Transverse colon (tissue), 4 donors: Measurements from ENCODE around the gene UVRAG. TPM values are rescaled to one million over a fixed set of nuclear protein-coding genes. Genes with fewer than 3 reads are reported as not detected.

Source experiments
- DNase-seq: peaks from one replicate; pipeline ENCODE4 v3.0.0-alpha.2; 2019
- H3K27ac ChIP-seq, 4 donors: fragments of 200-600 bp; sonication (generic); 2 replicates each; pipeline ENCODE4 v1.5.1; 2016 to 2018; ENCODE audit warnings: inconsistent platforms in 4 of 4
- H3K27me3 ChIP-seq: fragments of 200-600 bp; sonication (generic); 2 replicates; pipeline ENCODE4 v1.5.1; 2017; ENCODE audit warnings: inconsistent platforms
- H3K36me3 ChIP-seq, 4 donors: fragments of 200-600 bp; sonication (generic); 2 replicates each; pipeline ENCODE4 v1.5.1; 2017 to 2019; ENCODE audit warnings: inconsistent platforms in 4 of 4
- H3K4me1 ChIP-seq, 4 donors: fragments of 200-600 bp; sonication (generic); 2 replicates each; pipeline ENCODE4 v1.5.1; 2017 to 2020; ENCODE audit warnings: inconsistent platforms in 4 of 4
- H3K4me3 ChIP-seq, 4 donors: fragments of 200-600 bp; sonication (generic); 1 replicate in 1 of 4; 2 replicates in 3 of 4; pipeline versions ENCODE4 v1.5.1 to v1.6.1; 2017 to 2019; ENCODE audit warnings: inconsistent platforms in 4 of 4
- H3K9me3 ChIP-seq, 2 donors: fragments of 200-600 bp; sonication (generic); 2 replicates each; pipeline ENCODE4 v1.5.1; 2017 to 2019; ENCODE audit warnings: inconsistent platforms in 2 of 2
- EP300 ChIP-seq: sonication (generic); formaldehyde crosslinking; IDR thresholded peaks from one replicate; pipeline ENCODE4 v1.6.1; 2017; ENCODE audit warnings: antibody characterized with exemption, low read depth
- POLR2A ChIP-seq: fragments of 450-650 bp; IDR thresholded peaks from one replicate; pipeline ENCODE4 v1.6.1; 2016; ENCODE audit warnings: antibody characterized with exemption, mild to moderate bottlenecking, moderate library complexity
- POLR2AphosphoS5 ChIP-seq, 3 donors: sonication (generic); formaldehyde crosslinking; IDR thresholded peaks; one replicate each; pipeline ENCODE4 v1.6.1; 2016; ENCODE audit warnings: antibody characterized with exemption in 3 of 3
- WGBS, 2 donors: methylation state at CpG; one replicate each; pipeline ENCODE4 v1.1.5; 2018; ENCODE audit warnings: low coverage in 1 of 2; 5-methylcytosine and 5-hydroxymethylcytosine counted together
- in situ Hi-C, 4 donors: fragments of 200-750 bp; cut with MboI; loops; one replicate each; pipeline versions ENCODE4 v1.15.0 to v1.15.1; 2017; ENCODE audit warnings: low sequenced_read_pairs in 3 of 4, low pct_ligation_motif_present in 1 of 4, low pct_unique_long_range_greater_than_20kb in 1 of 4
- intact Hi-C: fragments of 100-400 bp; cut with DNase I; formaldehyde crosslinking; loops from one replicate; pipeline ENCODE4 v1.15.1; 2023; ENCODE audit warnings: low total_unique reads
- total RNA-seq, 4 donors: library from RNA; depleted of rRNA; stranded (reverse); fragments of >200 nt; gene quantifications; one replicate each; pipeline ENCODE4 v1.1.0, GENCODE V29; 2016
- TF ChIP-seq, protein P1 (sequence below), 5 experiments: fragments of 200-600 bp in 3 of 5; fragments of 450-650 bp in 2 of 5; sonication (generic) in 3 of 5; IDR thresholded peaks; 1 replicate in 2 of 5; 2 replicates in 3 of 5; pipeline ENCODE4 v1.5.1; 2016 to 2017; ENCODE audit warnings: antibody characterized with exemption in 5 of 5, inconsistent platforms in 3 of 5, mild to moderate bottlenecking in 2 of 5, moderate library complexity in 1 of 5

UVRAG gene
- total RNA-seq, 4 donors from 2014 or later = 12.7 to 34.6 (median 19.3) TPM

DNA sequence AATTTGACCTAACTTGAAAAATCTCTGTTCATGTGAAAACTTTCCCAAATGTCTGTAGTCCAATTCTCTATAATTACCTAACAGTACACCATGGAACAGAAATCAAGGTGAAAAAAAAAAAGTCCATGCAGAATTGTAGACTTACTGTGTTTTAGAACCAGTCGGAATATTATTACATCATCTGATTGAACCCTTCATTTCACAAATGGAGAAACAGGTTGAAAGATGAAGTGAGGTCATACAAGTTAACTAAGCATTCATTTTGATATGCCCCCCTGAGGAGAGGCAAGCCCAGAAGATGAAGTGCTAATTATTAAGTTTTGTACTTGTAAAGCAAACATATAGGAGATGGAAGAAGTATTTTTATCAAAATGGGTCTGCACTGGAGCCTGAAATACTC is 211.9 kb downstream of the UVRAG start:
- Histone ChIP-seq H3K36me3 (no peaks in the 10 kb centered on the region), H3K4me3 (no peak overlapping the region), H3K27ac (no peak overlapping the region), H3K9me3 (peaks cover 0 to 2% of the 10 kb centered on the region in 2 donors), H3K4me1 (peaks cover 0 to 27% (median 3%) of the 10 kb centered on the region in 4 donors), H3K27me3 (no peaks in the 10 kb centered on the region)
- no peak for DNase-seq
- WGBS, 2 donors = 92 to 100% methylated on average over 1 of the region's 1 CpG
- intact Hi-C loops = no loop called here
- no peak for TF ChIP-seq EP300
- no peak for TF ChIP-seq POLR2AphosphoS5 (IDR thresholded peaks at IDR 0.05)
- TF ChIP-seq, protein P1, sequence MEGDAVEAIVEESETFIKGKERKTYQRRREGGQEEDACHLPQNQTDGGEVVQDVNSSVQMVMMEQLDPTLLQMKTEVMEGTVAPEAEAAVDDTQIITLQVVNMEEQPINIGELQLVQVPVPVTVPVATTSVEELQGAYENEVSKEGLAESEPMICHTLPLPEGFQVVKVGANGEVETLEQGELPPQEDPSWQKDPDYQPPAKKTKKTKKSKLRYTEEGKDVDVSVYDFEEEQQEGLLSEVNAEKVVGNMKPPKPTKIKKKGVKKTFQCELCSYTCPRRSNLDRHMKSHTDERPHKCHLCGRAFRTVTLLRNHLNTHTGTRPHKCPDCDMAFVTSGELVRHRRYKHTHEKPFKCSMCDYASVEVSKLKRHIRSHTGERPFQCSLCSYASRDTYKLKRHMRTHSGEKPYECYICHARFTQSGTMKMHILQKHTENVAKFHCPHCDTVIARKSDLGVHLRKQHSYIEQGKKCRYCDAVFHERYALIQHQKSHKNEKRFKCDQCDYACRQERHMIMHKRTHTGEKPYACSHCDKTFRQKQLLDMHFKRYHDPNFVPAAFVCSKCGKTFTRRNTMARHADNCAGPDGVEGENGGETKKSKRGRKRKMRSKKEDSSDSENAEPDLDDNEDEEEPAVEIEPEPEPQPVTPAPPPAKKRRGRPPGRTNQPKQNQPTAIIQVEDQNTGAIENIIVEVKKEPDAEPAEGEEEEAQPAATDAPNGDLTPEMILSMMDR (IDR thresholded peaks at IDR 0.05) = no peak
- no peak for TF ChIP-seq POLR2A
- in situ Hi-C loops = no loop called here

DNA sequence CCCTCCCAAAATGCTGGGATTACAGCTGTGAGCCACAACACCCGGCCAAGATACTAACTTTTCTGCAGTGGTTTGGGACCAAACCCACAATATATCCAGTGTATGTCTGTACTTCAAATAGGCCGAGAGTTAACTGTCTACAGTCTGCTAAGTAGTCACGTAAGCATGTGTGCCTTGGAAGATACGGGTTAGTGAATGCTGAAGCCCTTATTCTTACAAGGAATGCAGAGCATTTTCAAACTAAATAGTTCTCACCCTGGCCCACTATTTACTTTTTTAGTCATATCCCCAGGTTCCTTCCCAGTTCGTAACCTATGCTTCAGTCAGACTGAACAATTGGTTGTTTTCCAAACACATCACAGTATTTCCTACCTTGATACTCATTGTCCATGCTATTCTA is 215.3 kb downstream of the UVRAG start:
- Histone ChIP-seq H3K4me3 (no peak overlapping the region), H3K9me3 (no peaks in the 10 kb centered on the region), H3K27ac (no peak overlapping the region), H3K36me3 (no peaks in the 10 kb centered on the region), H3K4me1 (peaks cover 0 to 4% (median 0%) of the 10 kb centered on the region in 4 donors), H3K27me3 (no peaks in the 10 kb centered on the region)
- no peak for DNase-seq
- in situ Hi-C loops = no loop called here
- 79 to 96% methylated on average over 5 of the region's 5 CpGs for WGBS, 2 donors
- intact Hi-C loops = no loop called here
- TF ChIP-seq POLR2AphosphoS5 (IDR thresholded peaks at IDR 0.05) (no peak), POLR2A (no peak), EP300 (no peak)
- TF ChIP-seq, protein P1 (IDR thresholded peaks at IDR 0.05) = no peak

DNA sequence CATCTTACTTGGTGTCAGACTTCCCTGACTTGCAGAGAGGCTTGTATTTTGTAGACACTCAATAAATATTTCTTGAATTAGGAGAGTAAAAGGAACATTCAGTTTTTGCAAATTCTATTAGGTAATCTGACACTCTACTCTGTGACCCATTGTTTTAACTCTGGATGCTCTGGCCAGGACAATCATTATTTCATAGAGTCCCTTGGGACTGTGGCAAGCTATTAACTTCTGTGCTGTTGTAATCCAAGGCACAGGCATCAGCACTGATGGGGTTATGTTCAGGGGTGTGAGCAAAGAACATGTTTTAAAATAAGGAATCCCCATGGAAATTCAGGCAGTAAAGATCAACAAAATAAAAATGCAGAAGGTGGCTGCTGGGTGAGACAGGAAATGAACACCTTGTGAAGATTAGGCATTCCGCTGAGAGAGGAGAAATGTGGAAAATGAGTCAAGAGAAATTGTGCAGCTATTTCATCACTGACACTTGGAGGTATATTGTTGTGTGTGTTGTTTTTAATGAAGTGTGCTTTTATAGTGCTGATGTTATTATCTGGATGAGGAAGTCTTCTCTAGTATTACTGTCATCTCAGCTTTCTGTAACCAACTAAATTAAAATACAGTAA is 216.1 kb downstream of the UVRAG start:
- TF ChIP-seq, protein P1 (IDR thresholded peaks at IDR 0.05) = no peak
- TF ChIP-seq EP300 = no peak
- TF ChIP-seq POLR2A = no peak
- no peak for TF ChIP-seq POLR2AphosphoS5 (IDR thresholded peaks at IDR 0.05)
- Histone ChIP-seq H3K4me1 (no peaks in the 10 kb centered on the region), H3K27me3 (no peaks in the 10 kb centered on the region), H3K27ac (no peak overlapping the region), H3K4me3 (no peak overlapping the region), H3K36me3 (no peaks in the 10 kb centered on the region), H3K9me3 (no peaks in the 10 kb centered on the region)
- 78 to 91% methylated on average over 1 of the region's 1 CpG for WGBS, 2 donors
- no peak for DNase-seq
- intact Hi-C loops = no loop called here
- in situ Hi-C loops = no loop called here

DNA sequence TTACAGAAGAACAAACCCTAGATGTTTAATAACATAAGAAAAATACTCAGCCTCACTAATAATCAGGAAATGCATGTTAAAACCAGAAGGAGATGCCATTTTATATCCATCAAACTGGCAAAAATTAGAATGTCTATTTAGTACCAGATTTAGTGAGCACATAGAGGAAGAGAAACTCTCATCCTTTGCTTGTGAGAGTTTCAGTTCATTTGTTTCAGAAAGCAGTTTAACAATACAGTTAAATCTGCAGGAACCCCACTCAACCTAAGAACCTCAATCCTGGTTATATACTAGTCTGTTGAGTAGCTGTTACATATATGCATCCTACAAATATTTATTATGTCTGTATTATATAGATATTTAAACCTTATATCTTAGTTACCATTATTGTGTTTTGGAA is 218.7 kb downstream of the UVRAG start:
- H3K27ac ChIP-seq = no peak overlapping the region
- in situ Hi-C loops (no loop called here), intact Hi-C loops (no loop called here)
- TF ChIP-seq POLR2AphosphoS5 (IDR thresholded peaks at IDR 0.05) (no peak), EP300 (no peak), POLR2A (no peak)
- TF ChIP-seq, protein P1 (IDR thresholded peaks at IDR 0.05) = no peak
- no peak overlapping the region for H3K4me3 ChIP-seq
- no peaks in the 10 kb centered on the region for H3K36me3 ChIP-seq
- no peak for DNase-seq
- no peaks in the 10 kb centered on the region for H3K4me1 ChIP-seq
- no peaks in the 10 kb centered on the region for H3K27me3 ChIP-seq
- H3K9me3 ChIP-seq = no peaks in the 10 kb centered on the region
